ENCODE measurements around the gene TTC34. TPM values are rescaled to one million over a fixed set of nuclear protein-coding genes. Genes with fewer than 3 reads are reported as not detected.

Gene TTC34
- total RNA-seq, 1 experiment from 2014 or later: 0.61 TPM

DNA sequence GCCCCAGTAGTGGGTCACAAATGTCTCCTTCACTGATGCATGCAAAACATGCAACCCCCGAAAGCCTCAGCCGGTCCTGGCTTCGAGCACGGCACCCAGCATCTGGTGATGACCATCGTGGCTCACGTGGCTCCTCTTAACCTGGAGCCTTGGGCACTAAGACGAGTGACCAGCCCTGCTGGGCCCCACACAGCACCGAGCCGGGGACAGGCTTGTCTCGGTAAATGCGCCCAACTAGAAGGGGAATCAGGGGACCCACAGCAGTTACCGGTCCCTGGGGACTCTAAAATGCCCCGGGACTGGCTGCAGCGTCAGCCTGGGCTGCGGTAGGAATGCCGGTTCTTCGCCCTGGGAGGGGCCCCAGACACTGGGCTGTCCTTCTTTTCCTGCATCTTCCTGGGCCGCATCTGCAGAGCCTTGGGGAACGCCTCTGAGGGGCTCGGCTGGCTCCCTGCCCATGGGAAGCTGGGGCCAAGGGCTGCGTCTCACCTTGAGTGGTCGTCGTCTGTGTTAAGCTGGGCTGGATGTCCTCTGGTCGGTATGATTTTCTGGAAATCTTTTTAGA is 13.1 kb upstream of the TTC34 start:
- CTCF ChIA-PET: no interaction called here
- Mint-ChIP-seq H3K4me1 (no peaks in the 10 kb centered on the region), H3K9me3 (peaks cover 47% of the 10 kb centered on the region), H3K27ac (no peak overlapping the region), H3K36me3 (peaks cover 35% of the 10 kb centered on the region), H3K27me3 (ENCODE audit: low read depth) (peaks cover 5% of the 10 kb centered on the region), H3K4me3 (no peak overlapping the region)
- no peak for DNase-seq (ENCODE audit: low spot score)
- ATAC-seq: no peak
- POLR2A ChIA-PET: no interaction called here
- TF ChIP-seq ELF4 (CRISPR knock-in tag; IDR thresholded peaks at IDR 0.05; ENCODE audit: low read depth): no peak
- no peak for TF ChIP-seq RORB (CRISPR knock-in tag; IDR thresholded peaks at IDR 0.05)
- no peak for TF ChIP-seq SMAD3 (CRISPR knock-in tag; IDR thresholded peaks at IDR 0.05; ENCODE audit: borderline replicate concordance)
- no peak for TF ChIP-seq OVOL2 (CRISPR knock-in tag; IDR thresholded peaks at IDR 0.05; ENCODE audit: borderline replicate concordance)
- TF ChIP-seq EMX1 (CRISPR knock-in tag; IDR thresholded peaks at IDR 0.05): no peak
- TF ChIP-seq ZNF396 (CRISPR knock-in tag; IDR thresholded peaks at IDR 0.05; ENCODE audit: borderline replicate concordance): no peak
- TF ChIP-seq, protein P1, sequence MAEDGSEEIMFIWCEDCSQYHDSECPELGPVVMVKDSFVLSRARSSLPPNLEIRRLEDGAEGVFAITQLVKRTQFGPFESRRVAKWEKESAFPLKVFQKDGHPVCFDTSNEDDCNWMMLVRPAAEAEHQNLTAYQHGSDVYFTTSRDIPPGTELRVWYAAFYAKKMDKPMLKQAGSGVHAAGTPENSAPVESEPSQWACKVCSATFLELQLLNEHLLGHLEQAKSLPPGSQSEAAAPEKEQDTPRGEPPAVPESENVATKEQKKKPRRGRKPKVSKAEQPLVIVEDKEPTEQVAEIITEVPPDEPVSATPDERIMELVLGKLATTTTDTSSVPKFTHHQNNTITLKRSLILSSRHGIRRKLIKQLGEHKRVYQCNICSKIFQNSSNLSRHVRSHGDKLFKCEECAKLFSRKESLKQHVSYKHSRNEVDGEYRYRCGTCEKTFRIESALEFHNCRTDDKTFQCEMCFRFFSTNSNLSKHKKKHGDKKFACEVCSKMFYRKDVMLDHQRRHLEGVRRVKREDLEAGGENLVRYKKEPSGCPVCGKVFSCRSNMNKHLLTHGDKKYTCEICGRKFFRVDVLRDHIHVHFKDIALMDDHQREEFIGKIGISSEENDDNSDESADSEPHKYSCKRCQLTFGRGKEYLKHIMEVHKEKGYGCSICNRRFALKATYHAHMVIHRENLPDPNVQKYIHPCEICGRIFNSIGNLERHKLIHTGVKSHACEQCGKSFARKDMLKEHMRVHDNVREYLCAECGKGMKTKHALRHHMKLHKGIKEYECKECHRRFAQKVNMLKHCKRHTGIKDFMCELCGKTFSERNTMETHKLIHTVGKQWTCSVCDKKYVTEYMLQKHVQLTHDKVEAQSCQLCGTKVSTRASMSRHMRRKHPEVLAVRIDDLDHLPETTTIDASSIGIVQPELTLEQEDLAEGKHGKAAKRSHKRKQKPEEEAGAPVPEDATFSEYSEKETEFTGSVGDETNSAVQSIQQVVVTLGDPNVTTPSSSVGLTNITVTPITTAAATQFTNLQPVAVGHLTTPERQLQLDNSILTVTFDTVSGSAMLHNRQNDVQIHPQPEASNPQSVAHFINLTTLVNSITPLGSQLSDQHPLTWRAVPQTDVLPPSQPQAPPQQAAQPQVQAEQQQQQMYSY (CRISPR knock-in tag; IDR thresholded peaks at IDR 0.05): no peak
- no peak for TF ChIP-seq ZNF219 (CRISPR knock-in tag; IDR thresholded peaks at IDR 0.05; ENCODE audit: borderline replicate concordance)
- no peak for TF ChIP-seq NFE2L1 (CRISPR knock-in tag; IDR thresholded peaks at IDR 0.05)
- no peak for TF ChIP-seq SMAD4 (CRISPR knock-in tag; IDR thresholded peaks at IDR 0.05)
- TF ChIP-seq PRRX2 (CRISPR knock-in tag; IDR thresholded peaks at IDR 0.05): no peak
- no peak for TF ChIP-seq SOX15 (CRISPR knock-in tag; IDR thresholded peaks at IDR 0.05)
- TF ChIP-seq FOXJ3 (CRISPR knock-in tag; IDR thresholded peaks at IDR 0.05; ENCODE audit: borderline replicate concordance): no peak
- TF ChIP-seq ETV6 (CRISPR knock-in tag; IDR thresholded peaks at IDR 0.05): no peak
- TF ChIP-seq, protein P2, sequence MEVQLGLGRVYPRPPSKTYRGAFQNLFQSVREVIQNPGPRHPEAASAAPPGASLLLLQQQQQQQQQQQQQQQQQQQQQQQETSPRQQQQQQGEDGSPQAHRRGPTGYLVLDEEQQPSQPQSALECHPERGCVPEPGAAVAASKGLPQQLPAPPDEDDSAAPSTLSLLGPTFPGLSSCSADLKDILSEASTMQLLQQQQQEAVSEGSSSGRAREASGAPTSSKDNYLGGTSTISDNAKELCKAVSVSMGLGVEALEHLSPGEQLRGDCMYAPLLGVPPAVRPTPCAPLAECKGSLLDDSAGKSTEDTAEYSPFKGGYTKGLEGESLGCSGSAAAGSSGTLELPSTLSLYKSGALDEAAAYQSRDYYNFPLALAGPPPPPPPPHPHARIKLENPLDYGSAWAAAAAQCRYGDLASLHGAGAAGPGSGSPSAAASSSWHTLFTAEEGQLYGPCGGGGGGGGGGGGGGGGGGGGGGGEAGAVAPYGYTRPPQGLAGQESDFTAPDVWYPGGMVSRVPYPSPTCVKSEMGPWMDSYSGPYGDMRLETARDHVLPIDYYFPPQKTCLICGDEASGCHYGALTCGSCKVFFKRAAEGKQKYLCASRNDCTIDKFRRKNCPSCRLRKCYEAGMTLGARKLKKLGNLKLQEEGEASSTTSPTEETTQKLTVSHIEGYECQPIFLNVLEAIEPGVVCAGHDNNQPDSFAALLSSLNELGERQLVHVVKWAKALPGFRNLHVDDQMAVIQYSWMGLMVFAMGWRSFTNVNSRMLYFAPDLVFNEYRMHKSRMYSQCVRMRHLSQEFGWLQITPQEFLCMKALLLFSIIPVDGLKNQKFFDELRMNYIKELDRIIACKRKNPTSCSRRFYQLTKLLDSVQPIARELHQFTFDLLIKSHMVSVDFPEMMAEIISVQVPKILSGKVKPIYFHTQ (CRISPR knock-in tag; IDR thresholded peaks at IDR 0.05): no peak
- TF ChIP-seq, protein P3, sequence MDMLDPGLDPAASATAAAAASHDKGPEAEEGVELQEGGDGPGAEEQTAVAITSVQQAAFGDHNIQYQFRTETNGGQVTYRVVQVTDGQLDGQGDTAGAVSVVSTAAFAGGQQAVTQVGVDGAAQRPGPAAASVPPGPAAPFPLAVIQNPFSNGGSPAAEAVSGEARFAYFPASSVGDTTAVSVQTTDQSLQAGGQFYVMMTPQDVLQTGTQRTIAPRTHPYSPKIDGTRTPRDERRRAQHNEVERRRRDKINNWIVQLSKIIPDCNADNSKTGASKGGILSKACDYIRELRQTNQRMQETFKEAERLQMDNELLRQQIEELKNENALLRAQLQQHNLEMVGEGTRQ (CRISPR knock-in tag; IDR thresholded peaks at IDR 0.05): no peak
- TF ChIP-seq GTF2I (CRISPR knock-in tag; conservative IDR thresholded peaks at IDR 0.05): no peak

DNA sequence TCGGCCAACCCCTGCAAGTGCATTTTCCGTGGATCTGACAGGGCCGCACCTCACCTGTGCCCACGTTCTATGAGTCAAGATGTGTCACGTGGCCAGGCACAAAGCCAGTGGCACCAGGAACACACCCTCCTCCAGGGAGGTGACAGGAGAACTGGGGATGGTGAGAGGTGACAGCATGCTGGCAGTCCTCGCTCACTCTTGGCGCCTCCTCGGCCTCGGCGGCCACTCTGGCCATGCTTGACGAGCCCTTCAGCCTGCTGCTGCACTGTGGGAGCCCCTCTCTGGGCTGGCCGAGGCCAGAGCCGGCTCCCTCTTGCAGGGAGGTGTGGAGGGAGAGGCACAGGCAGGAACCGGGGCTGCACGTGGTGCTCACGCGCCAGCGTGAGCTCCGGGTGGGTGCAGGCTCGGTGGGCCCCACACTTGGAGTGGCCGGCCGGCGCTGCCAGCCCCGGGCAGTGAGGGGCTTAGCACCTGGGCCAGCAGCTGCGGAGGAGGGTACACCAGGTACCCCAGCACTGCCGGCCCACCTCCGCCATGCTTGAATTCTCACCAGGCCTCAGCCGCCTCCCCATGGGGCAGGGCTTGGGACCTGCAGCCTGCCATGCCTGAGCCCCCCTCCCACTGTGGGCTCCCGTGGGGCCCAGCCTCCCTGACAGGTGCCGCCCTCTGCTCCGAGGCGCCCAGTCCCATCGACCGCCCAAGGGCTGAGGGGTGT is 11.6 kb upstream of the TTC34 start:
- POLR2A ChIA-PET: no interaction called here
- CTCF ChIA-PET: no interaction called here
- DNase-seq (ENCODE audit: low spot score) (no peak), ATAC-seq (no peak)
- Mint-ChIP-seq H3K4me1 (no peaks in the 10 kb centered on the region), H3K9me3 (peaks cover 34% of the 10 kb centered on the region), H3K4me3 (no peak overlapping the region), H3K27me3 (ENCODE audit: low read depth) (peaks cover 3% of the 10 kb centered on the region), H3K36me3 (peaks cover 23% of the 10 kb centered on the region), H3K27ac (no peak overlapping the region)
- no peak for TF ChIP-seq ZNF121 (CRISPR knock-in tag; IDR thresholded peaks at IDR 0.05)
- no peak for TF ChIP-seq TCF7 (CRISPR knock-in tag; IDR thresholded peaks at IDR 0.05; ENCODE audit: low read depth)
- no peak for TF ChIP-seq ZNF138 (CRISPR knock-in tag; conservative IDR thresholded peaks at IDR 0.05)
- no peak for TF ChIP-seq ZNF416 (CRISPR knock-in tag; IDR thresholded peaks at IDR 0.05)
- no peak for TF ChIP-seq CREB1 (CRISPR knock-in tag; IDR thresholded peaks at IDR 0.05)
- TF ChIP-seq, protein P4, sequence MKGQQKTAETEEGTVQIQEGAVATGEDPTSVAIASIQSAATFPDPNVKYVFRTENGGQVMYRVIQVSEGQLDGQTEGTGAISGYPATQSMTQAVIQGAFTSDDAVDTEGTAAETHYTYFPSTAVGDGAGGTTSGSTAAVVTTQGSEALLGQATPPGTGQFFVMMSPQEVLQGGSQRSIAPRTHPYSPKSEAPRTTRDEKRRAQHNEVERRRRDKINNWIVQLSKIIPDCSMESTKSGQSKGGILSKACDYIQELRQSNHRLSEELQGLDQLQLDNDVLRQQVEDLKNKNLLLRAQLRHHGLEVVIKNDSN (CRISPR knock-in tag; IDR thresholded peaks at IDR 0.05): no peak
- TF ChIP-seq ETV6 (CRISPR knock-in tag; IDR thresholded peaks at IDR 0.05): no peak
- no peak for TF ChIP-seq PRRX2 (CRISPR knock-in tag; IDR thresholded peaks at IDR 0.05)
- TF ChIP-seq TEAD1 (CRISPR knock-in tag; IDR thresholded peaks at IDR 0.05): no peak
- TF ChIP-seq, protein P2 (CRISPR knock-in tag; IDR thresholded peaks at IDR 0.05): no peak
